SK-N-SH treated with all-trans-retinoic acid at 6 μM for 48 hours (cell line): Measurements from ENCODE around the gene CHCHD1.

Experiments used
- ARNTL ChIP-seq: fragments of 450-650 bp; formaldehyde crosslinking; IDR thresholded peaks from 2 replicates; pipeline ENCODE4 v1.5.0; 2020; ENCODE audit warnings: low read depth, mild to moderate bottlenecking, moderate library complexity, borderline replicate concordance
- CSDC2 ChIP-seq: fragments of 250-450 bp; sonication (Bioruptor Pico); IDR thresholded peaks from 2 replicates; pipeline ENCODE4 v1.5.0; 2020; ENCODE audit warnings: mild to moderate bottlenecking, moderate library complexity
- GLIS3 ChIP-seq: fragments of 250-450 bp; sonication (Bioruptor Pico); IDR thresholded peaks from 2 replicates; pipeline ENCODE4 v1.5.0; 2020; ENCODE audit warnings: mild to moderate bottlenecking, moderate library complexity
- PPARA ChIP-seq: fragments of 250-450 bp; sonication (Bioruptor Pico); IDR thresholded peaks from 2 replicates; pipeline ENCODE4 v1.5.0; 2020; ENCODE audit warnings: mild to moderate bottlenecking, borderline replicate concordance
- RARB ChIP-seq: fragments of 250-450 bp; sonication (Bioruptor Pico); IDR thresholded peaks from 2 replicates; pipeline ENCODE4 v1.8.0; 2021; ENCODE audit warnings: mild to moderate bottlenecking, moderate library complexity
- TCF4 ChIP-seq: fragments of 250-450 bp; sonication (Bioruptor Pico); IDR thresholded peaks from 2 replicates; pipeline ENCODE4 v1.8.0; 2021; ENCODE audit warnings: mild to moderate bottlenecking, moderate library complexity, borderline replicate concordance
- TOX ChIP-seq: fragments of 250-450 bp; sonication (Bioruptor Pico); IDR thresholded peaks from 2 replicates; pipeline ENCODE4 v1.8.0; 2021; ENCODE audit warnings: mild to moderate bottlenecking, moderate library complexity, borderline replicate concordance
- ZC3H10 ChIP-seq: fragments of 250-450 bp; sonication (Bioruptor Pico); IDR thresholded peaks from 2 replicates; pipeline ENCODE4 v1.5.1; 2021; ENCODE audit warnings: mild to moderate bottlenecking, moderate library complexity
- ZFP3 ChIP-seq: fragments of 250-450 bp; sonication (Bioruptor Pico); IDR thresholded peaks from 2 replicates; pipeline ENCODE4 v1.5.0; 2020; ENCODE audit warnings: mild to moderate bottlenecking, moderate library complexity
- ZFP30 ChIP-seq: fragments of 450-650 bp; formaldehyde crosslinking; IDR thresholded peaks from 2 replicates; pipeline ENCODE4 v1.5.0; 2022; ENCODE audit warnings: mild to moderate bottlenecking, moderate library complexity
- ZNF70 ChIP-seq: fragments of 450-650 bp; formaldehyde crosslinking; IDR thresholded peaks from 2 replicates; pipeline ENCODE4 v1.5.0; 2020; ENCODE audit warnings: mild to moderate bottlenecking, moderate library complexity
- TF ChIP-seq, protein P1 (sequence below): fragments of 250-450 bp; sonication (Bioruptor Pico); IDR thresholded peaks from 2 replicates; pipeline ENCODE4 v1.5.0; 2020; ENCODE audit warnings: mild to moderate bottlenecking, moderate library complexity
- TF ChIP-seq, protein P2 (sequence below): fragments of 250-450 bp; sonication (Bioruptor Pico); IDR thresholded peaks from 2 replicates; pipeline ENCODE4 v1.8.0; 2021; ENCODE audit warnings: low read depth, mild to moderate bottlenecking, moderate library complexity, borderline replicate concordance
- TF ChIP-seq, protein P3 (sequence below): fragments of 250-450 bp; sonication (Bioruptor Pico); IDR thresholded peaks from 2 replicates; pipeline ENCODE4 v1.5.1; 2021; ENCODE audit warnings: mild to moderate bottlenecking, moderate library complexity

DNA sequence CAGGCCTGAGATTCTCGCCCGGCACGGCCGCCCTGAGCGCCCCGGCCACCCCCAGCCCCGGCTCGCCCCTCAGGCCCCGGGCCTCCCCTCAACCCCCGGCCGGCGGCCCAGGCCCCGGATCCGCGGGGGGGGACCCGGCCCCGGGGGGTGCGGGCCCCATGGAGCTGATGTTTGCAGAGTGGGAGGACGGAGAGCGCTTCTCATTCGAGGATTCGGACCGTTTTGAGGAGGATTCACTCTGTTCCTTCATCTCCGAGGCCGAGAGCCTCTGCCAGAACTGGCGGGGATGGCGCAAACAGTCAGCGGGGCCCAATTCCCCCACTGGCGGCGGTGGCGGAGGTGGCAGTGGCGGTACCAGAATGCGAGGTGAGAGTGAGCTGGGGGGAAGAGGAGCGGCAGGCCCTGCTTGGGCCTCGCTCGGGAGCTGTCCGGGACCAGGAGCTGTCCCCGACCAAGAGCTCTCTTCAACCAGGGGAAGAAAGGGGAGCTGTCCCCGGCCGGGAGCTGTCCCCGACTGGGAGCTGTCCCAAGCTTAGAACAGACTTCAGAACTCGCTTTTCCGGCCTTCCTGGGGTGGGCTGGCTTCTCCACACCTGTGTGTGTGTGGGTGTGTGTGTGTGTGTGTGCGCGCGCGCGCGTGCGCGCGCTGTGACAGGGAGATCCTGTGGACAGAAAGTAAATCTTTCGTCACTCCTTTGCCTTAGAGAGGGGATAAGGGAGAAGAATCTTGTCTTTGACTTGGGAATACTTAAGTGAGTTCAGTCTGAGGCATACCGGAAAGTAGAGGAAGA is 4.1 kb downstream of the CHCHD1 start:
- TF ChIP-seq TCF4 (CRISPR knock-in tag) (no peak), ZFP30 (CRISPR knock-in tag) (no peak), ARNTL (CRISPR knock-in tag) (no peak), RARB (CRISPR knock-in tag) (no peak), TOX (CRISPR knock-in tag) (no peak), CSDC2 (CRISPR knock-in tag) (no peak), GLIS3 (CRISPR knock-in tag) (no peak), ZC3H10 (CRISPR knock-in tag) (no peak), PPARA (CRISPR knock-in tag) (no peak), ZFP3 (CRISPR knock-in tag) (no peak), ZNF70 (CRISPR knock-in tag) (no peak)
- TF ChIP-seq, protein P1, sequence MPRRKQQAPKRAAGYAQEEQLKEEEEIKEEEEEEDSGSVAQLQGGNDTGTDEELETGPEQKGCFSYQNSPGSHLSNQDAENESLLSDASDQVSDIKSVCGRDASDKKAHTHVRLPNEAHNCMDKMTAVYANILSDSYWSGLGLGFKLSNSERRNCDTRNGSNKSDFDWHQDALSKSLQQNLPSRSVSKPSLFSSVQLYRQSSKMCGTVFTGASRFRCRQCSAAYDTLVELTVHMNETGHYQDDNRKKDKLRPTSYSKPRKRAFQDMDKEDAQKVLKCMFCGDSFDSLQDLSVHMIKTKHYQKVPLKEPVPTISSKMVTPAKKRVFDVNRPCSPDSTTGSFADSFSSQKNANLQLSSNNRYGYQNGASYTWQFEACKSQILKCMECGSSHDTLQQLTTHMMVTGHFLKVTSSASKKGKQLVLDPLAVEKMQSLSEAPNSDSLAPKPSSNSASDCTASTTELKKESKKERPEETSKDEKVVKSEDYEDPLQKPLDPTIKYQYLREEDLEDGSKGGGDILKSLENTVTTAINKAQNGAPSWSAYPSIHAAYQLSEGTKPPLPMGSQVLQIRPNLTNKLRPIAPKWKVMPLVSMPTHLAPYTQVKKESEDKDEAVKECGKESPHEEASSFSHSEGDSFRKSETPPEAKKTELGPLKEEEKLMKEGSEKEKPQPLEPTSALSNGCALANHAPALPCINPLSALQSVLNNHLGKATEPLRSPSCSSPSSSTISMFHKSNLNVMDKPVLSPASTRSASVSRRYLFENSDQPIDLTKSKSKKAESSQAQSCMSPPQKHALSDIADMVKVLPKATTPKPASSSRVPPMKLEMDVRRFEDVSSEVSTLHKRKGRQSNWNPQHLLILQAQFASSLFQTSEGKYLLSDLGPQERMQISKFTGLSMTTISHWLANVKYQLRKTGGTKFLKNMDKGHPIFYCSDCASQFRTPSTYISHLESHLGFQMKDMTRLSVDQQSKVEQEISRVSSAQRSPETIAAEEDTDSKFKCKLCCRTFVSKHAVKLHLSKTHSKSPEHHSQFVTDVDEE: no peak
- TF ChIP-seq, protein P2, sequence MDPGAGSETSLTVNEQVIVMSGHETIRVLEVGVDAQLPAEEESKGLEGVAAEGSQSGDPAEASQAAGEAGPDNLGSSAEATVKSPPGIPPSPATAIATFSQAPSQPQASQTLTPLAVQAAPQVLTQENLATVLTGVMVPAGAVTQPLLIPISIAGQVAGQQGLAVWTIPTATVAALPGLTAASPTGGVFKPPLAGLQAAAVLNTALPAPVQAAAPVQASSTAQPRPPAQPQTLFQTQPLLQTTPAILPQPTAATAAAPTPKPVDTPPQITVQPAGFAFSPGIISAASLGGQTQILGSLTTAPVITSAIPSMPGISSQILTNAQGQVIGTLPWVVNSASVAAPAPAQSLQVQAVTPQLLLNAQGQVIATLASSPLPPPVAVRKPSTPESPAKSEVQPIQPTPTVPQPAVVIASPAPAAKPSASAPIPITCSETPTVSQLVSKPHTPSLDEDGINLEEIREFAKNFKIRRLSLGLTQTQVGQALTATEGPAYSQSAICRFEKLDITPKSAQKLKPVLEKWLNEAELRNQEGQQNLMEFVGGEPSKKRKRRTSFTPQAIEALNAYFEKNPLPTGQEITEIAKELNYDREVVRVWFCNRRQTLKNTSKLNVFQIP (CRISPR knock-in tag): no peak
- TF ChIP-seq, protein P3, sequence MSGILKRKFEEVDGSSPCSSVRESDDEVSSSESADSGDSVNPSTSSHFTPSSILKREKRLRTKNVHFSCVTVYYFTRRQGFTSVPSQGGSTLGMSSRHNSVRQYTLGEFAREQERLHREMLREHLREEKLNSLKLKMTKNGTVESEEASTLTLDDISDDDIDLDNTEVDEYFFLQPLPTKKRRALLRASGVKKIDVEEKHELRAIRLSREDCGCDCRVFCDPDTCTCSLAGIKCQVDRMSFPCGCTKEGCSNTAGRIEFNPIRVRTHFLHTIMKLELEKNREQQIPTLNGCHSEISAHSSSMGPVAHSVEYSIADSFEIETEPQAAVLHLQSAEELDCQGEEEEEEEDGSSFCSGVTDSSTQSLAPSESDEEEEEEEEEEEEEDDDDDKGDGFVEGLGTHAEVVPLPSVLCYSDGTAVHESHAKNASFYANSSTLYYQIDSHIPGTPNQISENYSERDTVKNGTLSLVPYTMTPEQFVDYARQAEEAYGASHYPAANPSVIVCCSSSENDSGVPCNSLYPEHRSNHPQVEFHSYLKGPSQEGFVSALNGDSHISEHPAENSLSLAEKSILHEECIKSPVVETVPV (CRISPR knock-in tag): no peak
